GM12872 (cell line): ENCODE data around the gene SPSB4.

ENCODE experiments used
- TF ChIP-seq, protein P1 (sequence below): IDR thresholded peaks from 3 replicates; pipeline ENCODE4 v1.5.1; 2011; ENCODE audit warnings: low read depth, mild to moderate bottlenecking, low read length, moderate library complexity; ENCODE audit not compliant: insufficient read depth

Gene SPSB4

GRCh38 chr3:141050576-141051442, at the start of gene SPSB4:
Gene SPSB4 (plus strand): TSS chr3:141051347. CDS start chr3:141066105, 14,758 bp downstream.
- TF ChIP-seq, protein P1, sequence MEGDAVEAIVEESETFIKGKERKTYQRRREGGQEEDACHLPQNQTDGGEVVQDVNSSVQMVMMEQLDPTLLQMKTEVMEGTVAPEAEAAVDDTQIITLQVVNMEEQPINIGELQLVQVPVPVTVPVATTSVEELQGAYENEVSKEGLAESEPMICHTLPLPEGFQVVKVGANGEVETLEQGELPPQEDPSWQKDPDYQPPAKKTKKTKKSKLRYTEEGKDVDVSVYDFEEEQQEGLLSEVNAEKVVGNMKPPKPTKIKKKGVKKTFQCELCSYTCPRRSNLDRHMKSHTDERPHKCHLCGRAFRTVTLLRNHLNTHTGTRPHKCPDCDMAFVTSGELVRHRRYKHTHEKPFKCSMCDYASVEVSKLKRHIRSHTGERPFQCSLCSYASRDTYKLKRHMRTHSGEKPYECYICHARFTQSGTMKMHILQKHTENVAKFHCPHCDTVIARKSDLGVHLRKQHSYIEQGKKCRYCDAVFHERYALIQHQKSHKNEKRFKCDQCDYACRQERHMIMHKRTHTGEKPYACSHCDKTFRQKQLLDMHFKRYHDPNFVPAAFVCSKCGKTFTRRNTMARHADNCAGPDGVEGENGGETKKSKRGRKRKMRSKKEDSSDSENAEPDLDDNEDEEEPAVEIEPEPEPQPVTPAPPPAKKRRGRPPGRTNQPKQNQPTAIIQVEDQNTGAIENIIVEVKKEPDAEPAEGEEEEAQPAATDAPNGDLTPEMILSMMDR: 0 out of 3 replicates have a peak, but pooled peaks have one; percentile 13

- TF ChIP-seq, protein P1: no peak
Observed at GRCh38 chr3:141006344-141006743, 44.8 kb upstream of the SPSB4 start.

- TF ChIP-seq, protein P1: no peak
Observed at GRCh38 chr3:141009496-141009895, 41.7 kb upstream of the SPSB4 start.

DNA sequence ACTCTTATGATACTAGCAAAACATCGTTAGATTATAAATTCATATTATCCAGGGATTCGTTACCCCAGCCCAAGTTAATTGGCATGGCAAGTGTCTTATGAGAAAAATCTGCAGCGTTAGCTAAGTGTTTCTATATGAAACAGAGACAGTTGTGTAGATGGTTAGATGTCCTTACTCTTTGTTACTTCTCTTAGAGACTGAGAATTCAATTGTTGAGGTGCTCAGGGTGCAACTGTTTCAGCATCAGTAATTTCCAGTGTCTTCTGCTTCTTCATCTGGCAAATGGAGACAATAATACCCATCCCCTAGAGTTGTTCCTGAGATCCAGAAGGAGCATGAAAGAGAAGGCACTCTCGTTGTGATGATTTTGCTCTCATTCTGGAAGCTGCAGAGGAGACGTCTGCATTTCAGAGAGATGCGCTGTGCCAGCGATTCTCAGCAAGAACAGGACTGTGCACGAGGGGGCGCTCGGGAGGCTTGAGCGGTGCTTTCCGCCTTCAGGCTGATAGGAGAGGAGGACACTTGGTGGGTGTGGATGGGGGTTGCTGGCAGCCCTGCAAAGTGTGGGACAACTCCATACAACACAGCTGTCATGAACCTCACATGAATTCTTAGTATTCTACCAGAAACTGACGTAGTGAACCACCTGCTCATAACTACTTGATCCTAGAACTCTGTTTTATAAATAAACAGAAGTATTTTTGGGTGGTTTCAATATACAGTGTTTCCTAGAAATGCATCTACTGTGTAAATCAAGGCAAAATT, 39.7 kb upstream of the SPSB4 start:
- TF ChIP-seq, protein P1: peak; percentile 87

- TF ChIP-seq, protein P1: no peak
Observed at GRCh38 chr3:141011997-141012262, 39.2 kb upstream of the SPSB4 start.

DNA sequence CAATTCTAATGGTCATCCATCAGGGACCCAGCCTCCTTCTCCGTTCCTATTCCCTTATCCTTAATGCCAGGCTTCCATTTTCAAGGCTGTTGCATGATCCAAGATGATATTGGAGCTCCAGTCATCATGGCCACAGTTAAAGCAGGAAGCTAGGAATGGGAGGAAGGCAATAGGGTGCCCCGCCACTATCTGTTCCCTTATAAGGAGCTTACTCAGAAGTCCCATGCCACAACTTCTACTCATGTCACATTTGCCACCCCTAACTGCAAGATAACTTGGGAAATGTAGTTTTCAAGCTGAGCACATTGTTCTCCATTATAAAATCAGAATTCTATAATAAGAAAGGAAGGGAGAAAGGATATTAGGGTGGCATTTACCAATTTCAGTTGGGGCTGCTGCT, 38.6 kb upstream of the SPSB4 start:
- TF ChIP-seq, protein P1: no peak

- TF ChIP-seq, protein P1: no peak
Observed at GRCh38 chr3:141015481-141015880, 35.7 kb upstream of the SPSB4 start.
